HG02798 (cell line): ENCODE measurements around the gene ANXA1.

Experiments
- ATAC-seq: cut with Tn5 transposase; IDR thresholded peaks from one replicate; pipeline ENCODE4 v1.9.1; 2021; ENCODE audit warnings: mild to moderate bottlenecking; ENCODE audit not compliant: unreplicated experiment, poor library complexity

The ANXA1 gene

GRCh38 chr9:73137286-73137899, 14.3 kb upstream of the ANXA1 start:
- no peak for ATAC-seq

DNA sequence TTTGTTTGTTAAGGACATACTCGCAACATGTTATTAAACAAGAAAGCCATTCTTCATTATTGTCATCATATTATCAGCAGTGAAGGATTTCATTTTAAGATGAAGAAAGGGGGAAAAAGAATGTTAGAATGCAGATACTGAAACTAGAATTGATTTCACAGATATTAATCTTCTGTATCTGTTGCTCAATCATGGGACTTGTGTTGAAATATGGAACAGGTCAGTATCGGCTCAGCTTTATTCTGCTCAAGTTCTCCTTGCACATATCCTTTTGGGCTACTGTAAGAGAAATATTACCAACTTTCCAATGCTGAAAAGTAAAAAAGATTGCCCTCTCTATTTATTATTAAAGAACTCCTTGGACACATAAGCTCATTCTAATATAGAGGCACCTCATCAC, 13.8 kb upstream of the ANXA1 start:
- ATAC-seq = no peak

DNA sequence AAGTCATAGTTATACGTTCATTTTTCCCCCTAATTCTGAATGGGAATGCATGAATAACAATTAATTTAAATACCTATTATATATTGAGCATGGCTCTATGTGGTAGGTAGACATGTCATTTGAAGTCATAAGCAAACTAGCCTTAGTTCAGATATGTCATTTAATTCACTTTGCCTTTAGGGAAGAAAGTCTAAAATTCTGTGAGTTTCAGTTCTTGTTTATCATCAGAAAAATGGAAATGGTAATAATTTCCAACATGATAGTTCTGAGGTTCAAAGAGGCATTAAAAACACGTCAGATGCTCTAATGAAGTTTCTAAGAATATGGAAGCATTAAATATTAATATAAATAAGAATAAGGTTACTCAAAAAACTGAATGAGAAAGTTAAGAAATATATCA, 13.1 kb upstream of the ANXA1 start:
- ATAC-seq = no peak

DNA sequence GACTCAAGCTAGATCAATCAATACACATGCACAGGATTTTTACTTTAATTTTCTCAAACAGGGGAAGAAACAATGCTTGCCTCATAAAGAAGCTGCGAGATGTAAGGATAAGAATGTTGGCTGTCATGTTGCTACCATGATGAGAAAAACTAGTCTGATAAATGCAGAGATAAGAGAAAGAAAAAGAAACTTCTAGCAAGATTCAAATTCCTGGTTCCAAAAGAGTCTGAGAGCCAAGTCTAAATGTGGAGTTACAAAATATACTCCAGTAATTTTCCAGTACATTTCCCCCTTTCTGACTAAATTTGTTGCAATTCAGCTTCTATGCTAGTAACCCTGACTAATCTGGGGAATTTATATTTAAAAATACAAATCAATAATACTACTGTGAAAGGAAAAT, 10.4 kb upstream of the ANXA1 start:
- ATAC-seq = no peak

DNA sequence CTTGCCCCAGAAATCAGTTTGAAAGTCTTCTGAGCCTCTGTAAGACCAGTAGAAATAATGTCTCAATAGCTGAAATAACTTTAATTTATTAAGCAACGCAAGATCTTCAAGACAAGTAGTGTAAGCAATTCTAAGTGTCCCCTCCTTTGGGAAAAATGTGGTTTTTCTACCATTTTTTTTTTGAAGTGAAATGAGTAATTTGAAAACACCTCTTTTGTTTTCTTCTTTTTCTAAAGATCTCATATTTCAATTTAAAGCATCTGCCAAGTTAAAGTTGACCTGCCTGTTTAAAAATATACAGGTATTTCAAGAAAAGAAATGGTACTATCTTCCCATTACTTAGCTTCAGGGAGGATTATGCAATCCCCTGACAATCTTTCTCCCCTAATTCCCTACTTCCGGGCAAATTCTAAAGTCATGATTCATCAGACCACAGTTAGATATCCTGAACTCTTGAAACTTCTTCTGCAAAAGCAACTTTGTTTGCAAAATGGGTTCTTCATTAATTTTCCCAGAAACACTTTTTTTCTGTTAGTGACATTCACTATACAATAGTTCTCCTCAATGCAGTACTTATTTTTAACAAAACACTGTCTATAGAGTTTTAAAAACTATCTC, 7.8 kb upstream of the ANXA1 start:
- ATAC-seq = no peak

GRCh38 chr9:73146111-73146815, 5.4 kb upstream of the ANXA1 start:
- no peak for ATAC-seq

GRCh38 chr9:73148447-73148937, 3.2 kb upstream of the ANXA1 start:
- no peak for ATAC-seq

DNA sequence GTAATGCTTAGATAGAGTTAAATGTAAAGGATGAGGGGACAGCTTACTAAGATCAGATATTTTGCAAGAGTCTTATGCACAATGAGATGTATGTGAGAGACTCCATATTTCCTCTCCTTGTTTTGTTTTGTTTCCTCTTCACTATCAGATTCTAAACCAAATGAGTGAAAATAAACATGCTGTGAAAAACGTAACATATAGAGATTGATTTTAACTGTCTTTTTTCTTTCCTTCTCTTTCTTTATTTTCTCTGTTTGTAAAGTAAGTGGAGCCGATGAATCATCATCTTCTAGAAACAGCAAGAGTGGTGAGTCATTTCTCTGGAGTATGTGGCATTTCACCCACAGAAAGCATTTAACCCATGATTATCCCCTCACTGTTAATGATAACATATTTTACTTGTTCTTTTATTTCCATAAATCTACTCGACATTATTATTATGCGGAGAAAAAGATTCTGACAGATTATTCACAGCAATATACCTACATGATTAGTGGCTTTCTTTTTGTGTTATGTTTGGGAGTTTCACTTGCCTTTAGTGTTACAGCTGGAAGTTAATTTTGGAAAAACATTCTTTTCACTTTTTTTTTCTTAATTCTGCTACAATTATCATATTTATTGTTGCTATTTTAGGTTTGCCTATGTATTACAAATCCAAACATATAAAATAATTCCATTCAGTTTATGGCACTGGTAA, 2.1 kb upstream of the ANXA1 start:
- peak; percentile 78 for ATAC-seq

DNA sequence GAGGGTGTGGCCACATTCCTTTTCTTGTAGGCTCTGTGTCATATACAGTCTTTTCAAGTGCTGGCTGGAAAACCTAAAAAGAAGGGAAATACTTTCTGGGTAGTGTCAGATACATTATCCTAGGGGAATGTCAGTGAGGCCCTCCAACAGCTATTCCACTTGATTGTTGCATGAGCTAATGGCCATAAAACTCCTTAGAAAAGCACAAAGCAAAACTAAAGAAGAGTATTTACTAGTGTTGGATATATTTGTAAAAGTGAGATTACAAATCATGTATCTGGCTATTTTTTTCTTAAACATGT, 829 bp downstream of the ANXA1 start:
- no peak for ATAC-seq

GRCh38 chr9:73152953-73153352, 1.3 kb downstream of the ANXA1 start:
- ATAC-seq = peak; percentile 63

DNA sequence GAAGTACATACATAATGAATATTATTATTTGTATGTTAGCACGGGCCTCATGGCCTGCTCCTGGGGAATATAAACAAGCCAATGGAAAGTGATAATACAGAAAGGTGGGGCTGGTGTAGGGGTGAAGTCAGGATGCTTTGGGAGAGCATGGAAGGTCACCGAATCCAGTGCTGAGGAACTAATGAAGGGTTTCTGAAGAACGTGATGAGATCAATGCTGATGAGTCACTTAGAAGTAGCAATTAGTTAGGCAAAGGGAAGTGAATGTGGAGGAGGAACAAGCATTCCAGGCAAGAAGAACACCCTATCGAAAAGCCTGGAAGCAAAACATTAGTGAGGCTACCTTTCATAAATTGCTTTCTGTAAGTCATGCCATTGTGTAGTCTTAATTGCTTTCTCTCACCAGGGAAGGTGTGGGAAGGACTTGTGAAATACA, 2.1 kb downstream of the ANXA1 start:
- no peak for ATAC-seq

- ATAC-seq = no peak
Measured at GRCh38 chr9:73154271-73154670, 2.6 kb downstream of the ANXA1 start.

GRCh38 chr9:73154722-73155121, 3.1 kb downstream of the ANXA1 start:
- ATAC-seq = no peak

DNA sequence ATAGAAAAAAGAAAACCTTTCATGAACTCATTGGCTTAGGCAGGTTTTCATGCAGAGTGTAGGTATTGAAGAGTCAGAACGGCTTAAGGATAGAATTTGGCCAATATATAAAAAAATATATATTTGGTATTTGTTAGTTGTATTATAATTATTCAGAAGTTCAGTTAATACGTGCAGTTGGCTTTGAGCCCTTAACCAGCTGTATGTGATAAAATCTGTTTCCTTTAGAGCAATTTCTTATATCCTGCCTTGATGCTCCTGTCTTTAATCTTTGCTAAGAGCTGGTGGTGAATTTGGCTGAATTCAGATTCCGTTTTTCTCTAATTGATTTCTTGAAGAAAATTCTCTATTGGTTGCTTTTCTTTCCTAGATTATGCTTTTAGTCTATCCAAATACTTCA, 3.7 kb downstream of the ANXA1 start:
- no peak for ATAC-seq

DNA sequence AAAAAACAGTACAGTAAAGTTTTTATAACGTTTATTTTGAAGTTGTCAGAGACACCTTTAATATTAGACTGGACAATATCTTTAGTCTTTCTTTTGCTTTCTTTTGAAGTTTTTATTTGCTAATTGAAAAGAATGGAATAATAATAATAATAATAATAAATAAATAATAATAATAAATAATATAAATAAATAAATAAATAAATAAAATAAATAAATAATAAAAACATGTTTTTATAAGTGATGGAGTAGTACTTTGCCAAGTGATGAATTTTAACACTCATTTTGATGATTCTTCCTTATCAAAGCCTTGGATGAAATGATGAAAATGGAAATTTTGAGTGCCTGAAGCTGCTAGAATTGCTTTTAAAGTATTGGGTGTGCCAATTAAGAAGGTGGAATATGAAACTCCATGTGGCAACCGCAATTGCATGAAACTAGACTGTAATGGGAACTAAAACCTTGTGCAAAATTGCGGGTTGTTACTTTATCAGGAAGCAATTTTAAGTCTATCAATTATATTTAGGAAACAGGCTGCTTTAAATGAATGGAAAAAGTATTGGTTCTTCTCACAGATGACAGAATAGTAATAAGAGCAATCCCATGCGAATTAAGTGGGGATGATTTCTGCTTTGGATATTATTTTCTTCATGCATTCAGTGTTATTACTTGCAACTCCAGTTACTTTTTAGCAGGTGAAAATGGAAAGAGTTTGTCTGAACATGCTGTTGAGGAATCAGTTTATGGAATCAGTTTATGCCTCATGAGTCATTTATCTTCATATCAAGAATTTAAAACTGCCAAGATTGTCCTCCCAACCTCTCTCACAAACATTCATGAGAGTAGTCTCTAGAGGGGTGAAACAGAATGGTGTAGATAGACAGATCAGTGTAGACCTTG, 4.6 kb downstream of the ANXA1 start:
- no peak for ATAC-seq

GRCh38 chr9:73156865-73157187, 5.2 kb downstream of the ANXA1 start:
- no peak for ATAC-seq

GRCh38 chr9:73157811-73158210, 6.1 kb downstream of the ANXA1 start:
- peak; percentile 37 for ATAC-seq

DNA sequence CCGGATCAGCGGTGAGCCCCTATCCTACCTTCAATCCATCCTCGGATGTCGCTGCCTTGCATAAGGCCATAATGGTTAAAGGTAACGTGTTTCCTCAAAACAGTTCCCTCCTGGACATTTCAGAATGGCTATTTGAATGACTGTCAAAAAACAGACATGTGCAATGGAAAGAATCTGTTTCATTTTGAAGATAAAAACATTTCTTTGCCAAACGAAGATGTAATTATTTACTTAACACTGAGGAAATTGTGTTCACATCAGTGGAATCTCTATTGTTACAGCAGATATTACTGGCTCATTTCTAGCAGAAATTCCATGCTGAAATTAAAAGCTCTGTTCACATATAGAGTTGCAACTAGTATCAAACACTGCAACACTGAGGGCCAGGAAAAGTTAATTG, 7.1 kb downstream of the ANXA1 start:
- no peak for ATAC-seq

GRCh38 chr9:73160868-73161267, 9.2 kb downstream of the ANXA1 start:
- no peak for ATAC-seq

DNA sequence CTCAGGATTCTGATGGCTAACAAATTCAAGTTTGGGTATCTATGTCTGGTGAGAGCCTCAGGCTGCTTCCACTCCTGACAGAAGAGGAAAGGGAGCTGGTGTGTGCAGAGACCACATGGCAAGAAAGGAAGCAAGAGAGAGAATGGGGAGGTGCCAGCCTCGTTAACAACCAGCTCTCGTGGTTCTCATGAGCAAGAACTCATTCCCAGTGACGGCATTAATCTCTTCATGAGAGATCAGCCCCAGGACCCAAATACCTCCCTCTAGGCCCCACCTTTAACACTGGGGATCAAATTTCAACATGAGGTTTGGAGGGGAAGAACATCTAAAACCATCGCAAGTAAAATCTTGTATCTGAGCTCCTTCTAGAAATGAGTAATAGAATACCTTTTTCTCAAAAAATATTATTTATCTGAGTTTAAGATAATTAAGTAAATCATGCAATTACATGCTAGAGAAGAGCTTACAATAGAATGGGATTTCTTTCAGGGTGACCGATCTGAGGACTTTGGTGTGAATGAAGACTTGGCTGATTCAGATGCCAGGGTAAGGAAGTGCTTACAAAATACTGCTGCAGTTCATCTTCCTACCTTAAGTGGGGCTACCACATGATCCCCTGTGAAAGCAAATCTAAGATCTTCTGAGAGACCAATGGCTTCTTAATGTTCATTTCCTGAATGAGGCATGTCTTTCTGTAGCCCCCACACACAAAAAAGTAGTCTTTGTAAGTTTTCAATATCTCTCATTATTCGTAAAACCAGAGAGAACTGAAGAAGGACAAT, 11.5 kb downstream of the ANXA1 start:
- no peak for ATAC-seq
